HG03095 (cell line): ENCODE results near the gene NFS1.
"Not testable (repeated sequence)": the region's sequence is repeated elsewhere in the genome, so short reads cannot be mapped to it uniquely, and the experiment has no call there.

Experiments used
- ATAC-seq: cut with Tn5 transposase; IDR thresholded peaks from one replicate; pipeline ENCODE4 v1.9.1; 2021; ENCODE audit warnings: moderate library complexity; ENCODE audit not compliant: unreplicated experiment

The NFS1 gene

DNA sequence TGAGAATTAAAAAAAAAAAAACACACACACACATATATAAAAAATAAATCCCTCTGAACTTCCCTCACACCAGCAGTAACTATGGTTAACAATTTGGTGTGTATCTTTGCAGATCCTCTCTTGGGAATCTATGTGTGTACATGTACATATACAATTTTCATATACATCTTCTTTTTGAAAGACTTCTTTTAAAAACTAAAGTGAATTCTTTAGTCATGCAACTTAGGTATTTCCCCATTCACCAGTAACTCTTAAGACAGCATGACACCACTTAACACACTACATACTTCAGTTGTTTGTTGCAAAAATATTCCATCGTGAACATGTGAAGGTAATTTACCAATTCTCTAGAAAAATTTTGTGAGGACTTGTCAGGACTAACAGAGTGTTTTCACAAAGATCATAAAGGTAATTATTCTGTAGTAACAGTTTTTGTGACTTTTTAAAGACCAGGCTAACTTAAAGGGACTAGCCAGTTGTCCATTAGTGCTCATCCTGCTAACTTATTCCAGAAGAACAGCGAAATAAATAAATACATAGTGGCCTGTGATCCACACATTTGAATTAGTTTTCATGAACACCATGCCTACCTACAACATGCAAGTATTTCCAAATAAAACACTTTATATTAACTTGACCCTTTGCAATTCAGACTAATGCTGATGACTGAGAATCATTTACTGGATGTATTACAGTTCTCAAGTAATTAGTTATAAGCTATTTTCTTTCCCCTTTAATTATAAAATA is 30.9 kb upstream of the NFS1 start:
- ATAC-seq = no peak

GRCh38 chr20:35729283-35729807 is 30.2 kb upstream of the NFS1 start:
- ATAC-seq = no peak

DNA sequence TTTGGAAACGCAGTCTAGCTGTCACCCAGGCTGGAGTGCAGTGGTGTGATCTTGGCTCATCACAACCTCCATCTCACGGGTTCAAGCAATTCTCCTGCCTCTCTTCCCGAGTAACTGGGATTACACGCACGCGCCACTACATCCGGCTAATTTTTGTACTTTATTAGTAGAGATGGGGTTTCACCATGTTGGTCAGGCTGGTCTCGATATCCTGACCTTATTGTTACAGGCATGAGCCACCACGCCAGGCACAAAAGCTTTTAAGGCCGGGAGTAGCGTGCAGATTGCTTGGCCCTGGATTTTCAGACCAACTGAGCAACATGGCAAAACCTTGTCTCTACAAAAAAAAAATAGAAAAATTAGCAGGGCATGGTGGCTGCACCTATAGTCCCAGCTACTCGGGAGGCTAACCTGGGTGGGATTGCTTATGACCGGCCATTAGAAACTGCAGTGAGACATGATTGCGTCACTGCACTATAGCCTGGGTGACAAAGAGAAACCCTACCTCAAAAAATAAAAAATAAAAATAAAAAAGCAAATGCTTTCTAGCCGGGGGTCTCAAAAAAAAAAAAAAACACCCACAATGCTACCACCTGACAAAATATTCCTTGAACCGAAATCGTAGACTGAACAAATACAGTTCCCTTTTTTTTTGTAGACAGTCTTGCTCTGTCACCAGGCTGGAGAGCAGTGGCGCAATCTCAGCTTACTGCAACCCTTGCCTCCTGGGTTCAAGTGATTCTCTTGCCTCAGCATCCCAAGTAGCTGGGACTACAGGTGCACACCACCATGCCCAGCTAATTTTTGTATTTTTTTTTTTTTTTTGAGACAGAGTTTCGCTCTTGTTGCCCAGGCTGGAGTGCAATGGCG is 27.9 kb upstream of the NFS1 start:
- no peak for ATAC-seq

GRCh38 chr20:35724321-35725230 is 25.4 kb upstream of the NFS1 start:
- no peak for ATAC-seq

DNA sequence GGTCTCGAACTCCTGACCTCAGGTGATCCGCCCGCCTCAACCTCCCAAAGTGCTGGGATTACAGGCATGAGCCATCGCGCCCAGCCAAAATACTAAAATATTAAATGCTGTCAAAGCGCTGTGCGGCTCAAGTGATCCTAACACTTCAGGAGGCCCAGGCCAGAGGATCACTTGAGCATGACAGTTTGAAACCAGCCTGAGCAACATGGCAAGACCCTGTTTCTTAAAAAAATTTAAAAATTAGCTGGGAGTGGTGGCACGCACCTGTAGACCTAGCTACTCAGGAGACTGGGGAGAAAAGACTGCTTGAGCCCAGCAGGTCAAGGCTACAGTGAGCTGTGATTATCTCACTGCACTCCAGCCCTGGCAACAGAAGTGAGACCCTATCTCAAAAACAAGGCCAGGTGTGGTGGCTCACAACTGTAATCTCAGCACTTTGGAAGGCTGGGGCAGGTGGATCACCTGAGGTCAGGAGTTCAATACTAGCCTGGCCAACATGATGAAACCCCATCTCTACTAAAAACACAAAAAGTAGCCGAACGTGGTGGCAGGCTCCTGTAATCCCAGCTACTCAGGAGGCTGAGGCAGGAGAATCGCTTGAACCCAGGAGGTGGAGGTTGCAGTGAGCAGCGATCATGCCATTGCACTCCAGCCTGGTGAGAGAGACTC is 24.6 kb upstream of the NFS1 start:
- not testable (repeated sequence) for ATAC-seq

GRCh38 chr20:35723275-35723639 is 24.1 kb upstream of the NFS1 start:
- ATAC-seq = not testable (repeated sequence)

DNA sequence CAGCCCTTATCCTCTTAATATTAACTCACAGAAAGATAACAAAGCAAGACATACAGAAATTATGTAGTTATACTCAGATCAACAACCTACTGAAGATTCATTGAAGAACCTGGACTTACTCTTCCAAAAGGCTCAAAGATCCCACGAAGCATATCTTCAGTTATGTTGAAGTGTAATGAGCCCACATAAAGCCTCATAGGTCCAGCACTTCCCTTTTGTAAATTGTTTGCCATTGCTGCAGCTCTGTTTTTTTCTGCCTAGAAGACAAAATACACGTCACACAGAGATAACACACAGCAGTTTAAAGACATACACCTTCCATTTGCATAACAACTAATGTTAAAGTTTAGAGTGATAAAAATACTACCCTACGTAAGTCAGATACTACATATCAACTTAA is 22.5 kb upstream of the NFS1 start:
- ATAC-seq = no peak

- no peak for ATAC-seq
Observed at GRCh38 chr20:35721219-35721618, 22.1 kb upstream of the NFS1 start.

GRCh38 chr20:35720165-35721123 is 21.3 kb upstream of the NFS1 start:
- ATAC-seq = no peak

DNA sequence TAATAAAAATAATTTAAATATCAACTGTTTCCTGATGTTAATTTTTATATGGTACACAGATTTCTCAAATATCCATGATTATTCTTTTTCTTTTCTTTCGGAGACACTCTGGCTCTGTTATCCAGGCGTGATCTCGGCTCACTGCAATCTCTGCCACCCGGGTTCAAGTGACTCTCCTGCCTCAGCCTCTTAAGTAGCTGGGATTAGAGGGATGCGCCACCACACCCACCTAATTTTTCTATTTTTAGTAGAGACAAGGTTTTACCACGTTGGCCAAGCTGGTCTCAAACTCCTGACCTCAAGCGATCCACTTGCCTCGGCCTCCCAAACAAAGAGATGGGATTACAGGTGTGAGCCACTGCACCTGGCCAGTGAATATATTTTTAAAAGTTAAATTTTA is 20.6 kb upstream of the NFS1 start:
- ATAC-seq = no peak

DNA sequence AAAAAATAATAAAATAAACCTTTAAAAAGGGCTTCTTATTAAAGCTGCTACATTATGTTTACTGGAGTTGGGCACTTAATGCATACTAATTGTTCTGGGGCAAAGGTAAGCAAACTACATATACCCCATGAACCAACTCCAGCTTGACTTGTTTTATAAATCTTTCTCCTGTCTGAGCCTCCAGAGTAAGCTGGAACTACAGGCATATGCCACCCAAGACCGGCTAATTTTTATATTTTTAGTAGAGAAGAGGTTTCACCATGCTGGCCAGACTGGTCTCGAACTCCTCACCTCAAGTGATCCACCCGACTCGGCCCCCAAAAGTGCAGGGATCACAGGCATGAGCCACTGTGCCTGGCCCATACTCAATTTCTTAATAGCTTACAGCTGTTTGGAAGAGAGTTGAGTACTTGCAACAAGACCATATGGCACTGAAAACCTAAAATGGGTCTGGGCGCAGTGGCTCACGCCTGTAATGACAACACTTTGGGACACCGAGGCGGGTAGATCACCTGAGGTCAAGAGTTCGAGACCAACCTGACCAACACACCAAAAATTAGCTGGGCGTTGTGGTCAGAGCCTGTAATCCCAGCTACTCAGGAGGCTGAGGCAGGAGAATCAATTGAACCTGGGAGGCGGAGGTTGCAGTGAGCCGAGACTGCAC is 20.0 kb upstream of the NFS1 start:
- ATAC-seq = no peak

- ATAC-seq = not testable (repeated sequence)
Observed at GRCh38 chr20:35718321-35718720, 19.2 kb upstream of the NFS1 start.

DNA sequence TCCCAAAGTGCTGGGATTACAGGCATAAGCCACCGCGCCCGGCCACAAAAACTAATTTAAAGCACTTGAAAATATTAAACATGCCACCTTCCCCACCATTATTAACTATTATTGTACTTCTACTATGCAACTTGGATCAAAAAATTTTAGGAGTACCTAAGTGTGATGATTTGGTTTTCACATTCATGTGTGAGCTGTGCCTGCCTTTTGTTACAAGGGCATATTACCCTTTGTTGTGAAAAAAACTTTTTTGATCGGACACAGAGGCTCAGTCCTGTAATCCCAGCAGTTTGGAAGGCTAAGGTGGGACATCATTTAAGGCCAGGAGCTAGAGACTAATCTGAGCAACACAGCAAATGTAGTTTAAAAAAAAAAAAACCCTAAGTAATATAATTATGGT is 17.2 kb upstream of the NFS1 start:
- no peak for ATAC-seq

DNA sequence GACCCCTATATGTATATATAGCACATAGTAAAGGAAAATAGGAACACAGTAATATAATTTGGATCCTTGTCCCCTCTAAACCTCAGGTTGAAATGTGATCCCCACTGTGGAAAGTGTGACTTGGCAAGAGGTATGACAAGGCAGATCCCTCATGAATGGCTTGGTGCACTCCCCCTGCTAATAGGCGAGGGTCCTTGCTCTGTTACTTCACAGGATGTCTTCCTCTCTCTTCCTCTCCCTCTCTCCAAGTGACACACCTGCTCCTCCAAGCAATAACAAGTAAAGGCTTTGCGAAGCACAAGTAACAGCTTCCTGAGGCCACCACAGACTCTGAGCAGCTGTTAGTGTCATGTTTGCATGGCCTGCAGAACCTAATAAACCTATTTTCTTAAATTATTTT is 16.5 kb upstream of the NFS1 start:
- ATAC-seq = no peak

GRCh38 chr20:35714127-35714526 is 15.0 kb upstream of the NFS1 start:
- ATAC-seq = no peak

DNA sequence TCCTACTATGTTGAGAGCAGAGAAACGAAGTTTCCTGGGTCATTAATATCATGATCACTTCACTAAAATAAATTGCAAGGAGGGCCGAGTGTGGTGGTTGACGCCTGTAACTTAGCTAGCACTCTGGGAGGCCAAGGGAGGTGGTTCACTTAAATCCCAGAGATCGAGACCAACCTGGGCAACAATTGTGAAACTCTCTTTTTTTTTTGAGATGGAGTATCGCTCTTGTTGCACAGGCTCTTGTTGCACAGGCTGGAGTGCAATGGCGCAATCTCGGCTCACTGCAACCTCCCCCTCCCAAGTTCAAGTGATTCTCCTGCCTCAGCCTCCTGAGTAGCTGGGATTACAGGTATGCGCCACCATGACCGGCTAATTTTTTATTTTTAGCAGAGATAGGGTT is 14.0 kb upstream of the NFS1 start:
- not testable (repeated sequence) for ATAC-seq

DNA sequence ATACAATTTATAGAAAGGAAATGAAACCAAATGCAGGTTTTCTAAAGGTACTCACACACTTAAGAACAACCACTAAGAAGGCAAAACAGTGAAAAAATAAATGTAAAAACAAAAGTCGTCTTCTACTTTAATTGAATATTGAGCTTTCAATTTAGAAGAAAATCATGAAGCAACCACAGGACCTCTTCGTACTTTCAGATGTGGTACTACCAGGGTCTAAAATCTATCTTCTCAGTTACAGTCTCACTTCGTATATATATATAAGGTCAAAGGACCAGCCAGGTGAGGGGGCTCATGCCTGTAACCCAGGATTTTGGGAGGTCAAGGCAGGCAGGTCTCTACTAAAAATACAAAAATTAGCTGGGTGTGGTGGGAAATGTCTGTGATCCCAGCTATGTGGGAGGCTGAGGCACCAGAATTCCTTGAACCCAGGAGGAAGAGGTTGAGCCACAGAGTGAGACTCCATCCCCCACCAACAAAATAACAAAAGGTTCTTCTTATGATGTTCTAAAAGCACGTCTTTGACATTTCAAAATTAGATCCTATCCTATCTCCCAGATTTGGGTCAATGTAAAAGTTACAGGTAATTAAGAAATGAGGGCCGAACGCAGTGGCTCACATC is 12.5 kb upstream of the NFS1 start:
- ATAC-seq = no peak

GRCh38 chr20:35710884-35711587 is 11.9 kb upstream of the NFS1 start:
- no peak for ATAC-seq
